ENCODE data around the gene CCDC201. TPM values are rescaled to one million over a fixed set of nuclear protein-coding genes. Genes with fewer than 3 reads are reported as not detected.
"Not testable (repeated sequence)": the region's sequence is repeated elsewhere in the genome, so short reads cannot be mapped to it uniquely, and the experiment has no call there.

Gene CCDC201
- total RNA-seq, 1 donor from 2014 or later: not detected

DNA sequence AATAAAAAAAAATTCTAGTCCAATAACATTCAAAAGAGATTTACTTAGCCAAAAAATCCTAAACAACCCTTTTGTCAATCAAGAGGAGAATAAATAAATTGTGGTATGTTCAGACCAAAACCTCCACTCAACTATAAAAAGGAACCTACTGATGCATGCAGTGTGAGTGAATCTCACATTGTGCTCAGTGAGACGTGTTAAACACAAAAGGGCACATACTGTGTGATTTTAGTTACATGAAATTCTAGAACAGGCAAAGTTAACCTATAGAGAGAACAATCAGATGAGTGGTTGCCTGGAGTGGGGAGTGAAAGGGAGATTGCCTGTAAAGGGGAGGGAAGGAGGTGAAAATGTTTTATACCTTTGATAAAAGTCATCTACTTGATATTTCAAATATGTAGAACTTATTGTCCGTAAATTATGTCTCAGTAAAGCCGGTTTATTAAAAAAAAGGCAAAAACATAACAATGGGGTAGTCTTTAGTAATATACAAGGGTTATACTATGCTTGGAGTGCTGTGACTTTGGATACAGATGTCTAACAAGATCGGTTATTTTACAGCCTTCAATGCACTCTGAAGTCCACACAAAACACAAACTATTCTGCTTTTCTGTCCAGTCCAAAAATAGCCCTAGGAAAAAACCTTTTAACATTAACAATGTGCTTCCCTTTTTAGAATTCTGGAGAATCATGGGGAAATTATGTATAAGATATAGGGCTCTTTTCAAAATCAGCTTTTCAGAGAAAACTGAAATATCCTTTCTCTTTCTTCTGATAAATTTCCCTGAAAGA is 30.8 kb downstream of the CCDC201 start:
- H3K36me3 ChIP-seq; H3K9me3 ChIP-seq; H3K4me1 ChIP-seq; DNase-seq (ENCODE audit: low spot score in 2 of 2); H3K4me3 ChIP-seq; H3K27me3 ChIP-seq; H3K27ac ChIP-seq; intact Hi-C loops (cut with DNase I): not testable (repeated sequence)

DNA sequence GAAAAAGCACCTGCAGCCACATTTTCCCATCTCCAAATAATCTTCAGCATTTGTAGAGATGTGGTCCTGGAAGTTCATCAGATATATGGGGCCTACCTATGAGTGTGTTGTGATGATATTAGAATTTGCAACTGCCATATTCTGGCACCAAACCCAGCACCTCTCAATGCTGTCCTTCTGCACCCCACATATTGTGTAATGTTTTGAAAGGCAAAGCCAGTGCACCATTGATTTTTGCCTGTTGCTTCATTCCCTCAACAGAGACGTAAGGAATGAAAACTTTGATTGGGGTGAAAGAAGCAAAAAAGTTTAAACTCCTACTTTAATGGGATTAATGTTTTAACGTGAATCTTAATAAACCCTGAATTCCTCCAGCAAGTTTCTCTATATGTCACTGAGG is 34.0 kb downstream of the CCDC201 start:
- H3K27ac ChIP-seq; H3K4me3 ChIP-seq; intact Hi-C loops (cut with DNase I); H3K9me3 ChIP-seq; H3K36me3 ChIP-seq; H3K27me3 ChIP-seq; H3K4me1 ChIP-seq; DNase-seq (ENCODE audit: low spot score in 2 of 2): not testable (repeated sequence)

DNA sequence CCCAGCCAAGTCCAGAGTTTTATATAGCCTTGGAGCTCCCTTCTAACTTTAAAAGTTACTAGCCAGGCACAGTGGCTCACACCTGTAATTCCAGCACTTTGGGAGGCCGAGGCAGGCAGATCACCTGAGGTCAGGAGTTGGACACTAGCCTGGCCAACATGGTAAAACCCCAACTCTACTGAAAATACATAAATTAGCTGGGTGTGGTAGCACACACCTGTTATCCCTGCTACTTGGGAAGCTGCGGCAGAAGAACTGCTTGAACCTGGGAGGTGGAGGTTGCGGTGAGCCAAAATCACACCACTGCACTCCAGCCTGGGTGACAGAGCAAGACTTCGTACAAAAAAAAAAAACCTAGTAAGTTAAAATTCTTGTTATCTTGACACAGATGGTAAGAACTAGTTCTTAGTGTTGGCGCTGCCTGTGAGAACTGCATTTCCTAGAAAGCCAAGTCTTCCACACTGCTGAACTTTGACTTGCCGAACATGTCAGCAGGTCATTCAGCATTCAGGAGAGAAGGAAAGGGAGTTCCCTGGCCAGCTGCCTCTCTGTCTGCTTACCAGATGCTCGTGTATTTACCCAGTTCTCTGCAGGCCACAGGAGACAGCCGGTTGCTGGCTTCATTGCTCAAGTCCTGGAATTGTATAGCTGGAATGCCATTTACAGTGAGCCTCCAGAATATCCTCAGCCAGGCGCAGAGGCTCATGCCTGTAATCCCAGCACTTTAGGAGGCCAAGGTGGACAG is 40.3 kb downstream of the CCDC201 start:
- intact Hi-C loops (cut with DNase I); H3K27me3 ChIP-seq; DNase-seq (ENCODE audit: low spot score in 2 of 2); H3K27ac ChIP-seq; H3K36me3 ChIP-seq; H3K9me3 ChIP-seq; H3K4me3 ChIP-seq; H3K4me1 ChIP-seq: not testable (repeated sequence)

DNA sequence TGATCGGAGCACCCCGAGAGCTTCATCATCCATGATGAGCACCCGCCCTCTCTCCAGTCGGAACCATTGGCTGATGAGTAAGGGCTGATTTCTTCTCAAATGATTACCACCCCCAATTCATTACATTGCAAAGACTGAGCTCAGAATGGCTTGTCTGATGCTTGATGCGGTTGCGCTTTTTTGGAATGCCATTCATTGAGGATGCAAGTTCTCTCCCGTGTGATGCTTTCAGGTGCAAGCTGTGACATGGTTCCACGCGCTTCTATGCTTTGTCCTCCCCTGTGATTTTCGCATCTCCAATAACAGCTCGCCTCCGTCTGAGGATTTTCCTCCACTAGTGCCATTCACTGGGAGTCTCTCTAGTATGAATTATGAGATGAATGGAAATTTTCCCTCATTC is 43.0 kb downstream of the CCDC201 start:
- H3K27ac ChIP-seq; H3K4me3 ChIP-seq; H3K36me3 ChIP-seq; DNase-seq (ENCODE audit: low spot score in 2 of 2); H3K4me1 ChIP-seq; H3K9me3 ChIP-seq; H3K27me3 ChIP-seq; intact Hi-C loops (cut with DNase I): not testable (repeated sequence)

DNA sequence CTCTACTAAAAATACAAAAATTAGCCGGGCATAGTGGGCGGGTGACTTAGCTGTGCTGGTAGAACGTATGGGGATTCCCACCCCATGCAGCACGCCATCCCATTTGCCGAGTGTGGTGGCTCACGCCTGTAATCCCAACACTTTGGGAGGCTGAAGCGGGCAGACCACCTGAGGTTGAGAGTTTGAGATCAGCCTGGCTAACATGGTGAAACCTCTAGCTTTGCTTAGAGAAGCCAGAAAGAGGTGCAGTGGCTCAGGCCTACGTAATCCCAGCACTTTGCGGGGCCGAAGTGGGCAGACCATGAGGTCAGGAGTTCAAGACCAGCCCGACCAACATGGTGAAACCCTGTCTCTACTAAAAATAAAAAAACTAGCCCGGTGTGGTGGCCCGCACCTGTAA is 45.2 kb downstream of the CCDC201 start:
- H3K4me3 ChIP-seq; H3K27ac ChIP-seq; DNase-seq (ENCODE audit: low spot score in 2 of 2); H3K4me1 ChIP-seq; intact Hi-C loops (cut with DNase I); H3K9me3 ChIP-seq; H3K27me3 ChIP-seq; H3K36me3 ChIP-seq: not testable (repeated sequence)

DNA sequence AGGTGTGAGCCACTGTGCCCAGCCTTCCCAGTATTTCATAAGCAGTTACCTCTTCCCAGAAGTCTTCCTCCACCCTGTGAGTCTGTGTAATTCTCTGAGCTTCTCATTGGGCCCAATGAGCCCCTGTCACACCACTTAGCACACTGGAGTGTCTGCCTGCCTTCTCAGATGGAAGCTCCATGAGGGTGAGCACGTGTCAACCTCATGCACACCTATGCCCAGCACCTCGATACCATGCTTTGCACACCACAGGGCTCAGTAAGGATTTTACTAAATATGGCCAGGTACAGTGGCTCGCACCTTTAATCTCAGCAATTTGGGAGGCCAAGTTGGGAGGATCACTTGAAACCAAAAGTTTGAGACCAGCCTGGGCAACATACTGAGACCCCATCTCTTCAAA is 46.3 kb downstream of the CCDC201 start:
- H3K4me1 ChIP-seq; DNase-seq (ENCODE audit: low spot score in 2 of 2); H3K27me3 ChIP-seq; intact Hi-C loops (cut with DNase I); H3K27ac ChIP-seq; H3K4me3 ChIP-seq; H3K36me3 ChIP-seq; H3K9me3 ChIP-seq: not testable (repeated sequence)

DNA sequence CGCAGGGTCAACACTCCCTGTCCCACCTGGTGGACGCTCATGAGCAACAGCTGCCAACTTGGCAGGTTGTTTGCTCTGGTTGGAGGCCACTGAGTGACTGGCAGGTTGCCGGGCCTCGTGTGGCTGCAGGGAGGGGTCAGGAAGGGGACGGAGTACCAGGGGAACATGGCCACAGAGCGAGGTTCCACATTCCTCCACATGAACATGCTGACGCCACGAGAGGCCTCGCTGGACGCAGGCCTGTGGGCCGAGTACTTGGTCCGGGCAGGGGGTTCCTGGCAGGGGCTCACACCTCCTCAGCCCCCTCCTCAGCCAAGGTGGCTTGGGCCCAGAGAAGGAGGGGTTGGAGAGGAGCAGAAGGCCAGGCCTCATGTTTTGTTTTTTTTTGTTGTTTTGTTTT is 54.1 kb downstream of the CCDC201 start:
- H3K27me3 ChIP-seq; intact Hi-C loops (cut with DNase I); H3K36me3 ChIP-seq; H3K27ac ChIP-seq; H3K4me3 ChIP-seq; H3K4me1 ChIP-seq; DNase-seq (ENCODE audit: low spot score in 2 of 2); H3K9me3 ChIP-seq: not testable (repeated sequence)

DNA sequence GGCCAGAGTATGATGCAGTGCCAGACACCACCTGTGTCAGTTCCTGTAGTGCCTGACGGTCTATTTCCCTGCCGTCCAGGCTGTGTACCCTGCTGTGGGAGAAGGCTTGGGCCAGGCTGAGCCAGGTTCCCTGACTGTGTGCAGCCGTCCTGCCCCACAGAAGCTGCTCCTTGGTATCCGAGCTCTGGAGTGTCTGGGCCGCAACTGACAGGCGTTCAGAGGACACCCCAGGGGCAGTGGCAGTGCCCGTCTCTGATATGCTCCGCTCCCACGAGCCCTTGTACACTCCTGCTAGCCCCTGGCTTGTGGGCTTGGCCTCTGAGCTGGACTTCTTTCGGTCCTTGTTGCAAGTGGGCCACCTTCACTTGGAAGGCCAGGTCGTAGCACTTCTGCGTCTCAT is 55.0 kb downstream of the CCDC201 start:
- H3K36me3 ChIP-seq; H3K4me3 ChIP-seq; H3K4me1 ChIP-seq; H3K27me3 ChIP-seq; DNase-seq (ENCODE audit: low spot score in 2 of 2); H3K9me3 ChIP-seq; H3K27ac ChIP-seq; intact Hi-C loops (cut with DNase I): not testable (repeated sequence)

DNA sequence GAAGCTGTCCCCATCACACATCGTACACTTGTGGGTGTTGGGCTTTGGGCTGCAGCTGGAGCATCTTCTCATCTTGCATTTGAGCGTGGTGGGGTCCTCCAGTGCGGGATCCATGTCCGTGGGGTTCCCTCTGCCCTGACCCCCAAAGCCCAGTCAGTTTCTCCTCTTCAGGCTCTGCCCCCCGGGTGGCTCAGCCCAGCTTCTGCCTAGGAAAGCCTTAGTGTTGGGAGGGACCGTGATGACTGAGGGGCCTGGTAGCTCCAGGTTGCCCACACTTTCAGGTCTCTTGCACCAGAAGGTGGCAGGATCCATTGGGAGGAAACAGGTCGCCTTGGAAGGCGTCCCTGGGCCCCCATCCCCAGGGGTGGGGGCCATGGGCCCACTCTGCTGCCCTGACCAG is 55.9 kb downstream of the CCDC201 start:
- H3K27me3 ChIP-seq; H3K36me3 ChIP-seq; H3K9me3 ChIP-seq; DNase-seq (ENCODE audit: low spot score in 2 of 2); H3K27ac ChIP-seq; H3K4me1 ChIP-seq; H3K4me3 ChIP-seq; intact Hi-C loops (cut with DNase I): not testable (repeated sequence)

DNA sequence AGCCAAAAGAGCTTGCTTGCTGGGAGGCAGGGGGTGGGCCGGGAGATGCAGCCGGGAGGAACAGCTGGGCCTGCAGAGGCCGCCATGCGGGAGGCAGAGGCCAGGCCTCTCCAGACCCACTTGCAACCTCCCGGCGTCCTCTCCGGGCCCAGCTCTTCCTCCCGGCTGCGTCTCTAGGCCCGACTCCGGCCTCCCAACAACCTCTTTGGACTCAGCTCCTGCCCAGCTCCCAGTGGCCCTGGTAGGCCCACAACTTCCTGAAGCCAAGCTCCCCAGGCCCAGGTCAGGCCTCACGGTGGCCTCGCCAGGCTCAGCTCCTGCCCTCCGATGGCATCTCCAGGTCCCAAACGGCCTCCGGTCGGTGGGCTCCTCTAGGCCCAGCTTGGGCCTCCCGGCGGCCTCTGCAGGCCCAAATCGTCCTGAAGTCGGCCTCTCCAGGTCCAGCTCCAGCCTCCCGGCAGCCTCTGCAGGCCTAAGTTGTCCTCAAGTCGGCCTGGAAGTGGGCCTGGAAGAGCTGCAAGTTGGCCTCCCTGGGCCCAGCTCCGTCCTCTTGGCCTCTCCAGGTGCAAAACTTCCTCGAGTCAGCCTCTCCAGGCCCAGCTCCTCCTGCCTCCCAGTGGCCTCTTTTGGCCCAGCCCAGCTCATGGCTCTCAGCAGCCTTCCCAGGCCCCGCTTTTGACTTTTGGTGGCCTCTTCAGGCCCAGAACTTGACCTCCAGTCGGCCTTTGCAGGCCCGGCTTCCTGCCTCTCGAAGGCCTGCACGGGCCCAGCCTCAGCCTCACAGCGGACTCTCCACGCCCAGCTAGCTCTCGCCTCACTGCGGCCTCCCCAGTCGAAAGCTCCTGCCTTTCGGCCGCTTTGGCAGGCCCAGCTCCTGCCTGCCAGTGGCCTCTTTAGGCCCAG is 58.4 kb downstream of the CCDC201 start:
- DNase-seq (ENCODE audit: low spot score in 2 of 2); intact Hi-C loops (cut with DNase I); H3K36me3 ChIP-seq: not testable (repeated sequence)

DNA sequence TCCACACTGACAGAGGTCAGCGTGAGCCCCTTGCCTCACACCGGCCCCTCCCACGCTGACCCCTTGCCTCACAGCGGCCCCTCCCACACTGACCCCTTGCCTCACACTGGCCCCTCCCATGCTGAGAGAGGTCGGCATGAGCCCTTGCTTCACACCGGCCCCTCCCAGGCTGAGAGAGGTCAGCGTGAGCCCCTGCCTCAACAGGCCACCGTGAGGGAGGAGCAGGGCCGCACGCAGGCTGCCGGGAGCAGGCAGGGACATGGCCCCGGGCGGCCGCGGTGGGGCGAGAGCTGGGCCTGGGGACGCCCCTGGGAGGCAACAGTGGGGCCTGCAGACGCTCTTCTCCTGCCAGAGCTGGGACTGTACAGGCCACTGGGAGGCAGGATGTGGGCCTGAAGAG is 59.1 kb downstream of the CCDC201 start:
- H3K9me3 ChIP-seq; H3K4me1 ChIP-seq; H3K36me3 ChIP-seq; H3K4me3 ChIP-seq; DNase-seq (ENCODE audit: low spot score in 2 of 2); H3K27ac ChIP-seq; intact Hi-C loops (cut with DNase I); H3K27me3 ChIP-seq: not testable (repeated sequence)

More for the DNA sequence above, 58.4 kb downstream of the CCDC201 start:
- not testable (repeated sequence) for H3K27me3 ChIP-seq, H3K9me3 ChIP-seq, H3K4me3 ChIP-seq, H3K4me1 ChIP-seq, H3K27ac ChIP-seq
